ENCODE results near the gene RNF19B.

- TF ChIP-seq POLR2AphosphoS5 (IDR thresholded peaks at IDR 0.05; ENCODE audit: low read depth, low read length) (no peak), POLR2A (IDR thresholded peaks at IDR 0.05; ENCODE audit: low read depth, low read length) (no peak)
Measured at GRCh38 chr1:32944180-32944579, 20.4 kb downstream of the RNF19B start.

Data from GM12891 (cell line).